MCF 10A (cell line): ENCODE data around the gene CCDC148. TPM values are rescaled to one million over a fixed set of nuclear protein-coding genes. Genes with fewer than 3 reads are reported as not detected.

ENCODE experiments used
- BruUV-seq: library from RNA; stranded (reverse); fragments of 400-500 nt; replicated peaks from 2 replicates; lab custom pipeline; 2021; lab: Mats Ljungman, UMichigan
- CTCF ChIA-PET: fragments of 300-600 bp; sonication (Branson Sonifier 250); formaldehyde crosslinking; extraction: SDS; loops from one replicate; lab custom pipeline; 2021; ENCODE audit warnings: antibody characterized with exemption, inconsistent platforms; lab: Yijun Ruan, JAX
- POLR2A ChIA-PET: fragments of 300-600, 350-650 bp; sonication (Branson Sonifier 250); formaldehyde crosslinking; extraction: SDS; loops from one replicate; lab custom pipeline; 2020; ENCODE audit warnings: antibody characterized with exemption, inconsistent platforms; lab: Yijun Ruan, JAX
- DNase-seq: peaks from one replicate; pipeline ENCODE4 v3.0.0-alpha.2; 2018; ENCODE audit not compliant: unreplicated experiment
- H3K27ac Mint-ChIP-seq: one replicate; pipeline ENCODE4 v1.8.0; 2022; ENCODE audit warnings: mild to moderate bottlenecking, low read depth, mixed read lengths; ENCODE audit not compliant: unreplicated experiment
- H3K27me3 Mint-ChIP-seq: one replicate; pipeline ENCODE4 v1.8.0; 2022; ENCODE audit warnings: mixed read lengths; ENCODE audit not compliant: insufficient read depth, unreplicated experiment
- H3K36me3 Mint-ChIP-seq: one replicate; pipeline ENCODE4 v1.8.0; 2022; ENCODE audit warnings: mild to moderate bottlenecking, moderate library complexity, mixed read lengths; ENCODE audit not compliant: insufficient read depth, unreplicated experiment
- H3K4me1 Mint-ChIP-seq: one replicate; pipeline ENCODE4 v1.8.0; 2022; ENCODE audit warnings: mixed read lengths; ENCODE audit not compliant: insufficient read depth, unreplicated experiment
- H3K4me3 Mint-ChIP-seq: one replicate; pipeline ENCODE4 v1.8.0; 2022; ENCODE audit warnings: mild to moderate bottlenecking, moderate library complexity, mixed read lengths; ENCODE audit not compliant: unreplicated experiment
- H3K9me3 Mint-ChIP-seq: one replicate; pipeline ENCODE4 v1.8.0; 2022; ENCODE audit warnings: mixed read lengths; ENCODE audit not compliant: unreplicated experiment
- intact Hi-C: fragments of 100-400 bp; cut with micrococcal nuclease; formaldehyde crosslinking; loops from 2 replicates; pipeline ENCODE4 v1.14.1; 2022
- total RNA-seq: library from RNA; stranded (reverse); gene quantifications from 2 replicates; pipeline ENCODE4 v1.2.3, GENCODE V29; 2022
- TF ChIP-seq, protein P1 (sequence below): fragments of 200-600 bp; IDR thresholded peaks from one replicate; pipeline ENCODE4 v1.8.0; 2022; ENCODE audit warnings: antibody characterized with exemption, mild to moderate bottlenecking; ENCODE audit not compliant: unreplicated experiment

The CCDC148 gene
- total RNA-seq, 1 experiment from 2014 or later = 0.51 TPM

DNA sequence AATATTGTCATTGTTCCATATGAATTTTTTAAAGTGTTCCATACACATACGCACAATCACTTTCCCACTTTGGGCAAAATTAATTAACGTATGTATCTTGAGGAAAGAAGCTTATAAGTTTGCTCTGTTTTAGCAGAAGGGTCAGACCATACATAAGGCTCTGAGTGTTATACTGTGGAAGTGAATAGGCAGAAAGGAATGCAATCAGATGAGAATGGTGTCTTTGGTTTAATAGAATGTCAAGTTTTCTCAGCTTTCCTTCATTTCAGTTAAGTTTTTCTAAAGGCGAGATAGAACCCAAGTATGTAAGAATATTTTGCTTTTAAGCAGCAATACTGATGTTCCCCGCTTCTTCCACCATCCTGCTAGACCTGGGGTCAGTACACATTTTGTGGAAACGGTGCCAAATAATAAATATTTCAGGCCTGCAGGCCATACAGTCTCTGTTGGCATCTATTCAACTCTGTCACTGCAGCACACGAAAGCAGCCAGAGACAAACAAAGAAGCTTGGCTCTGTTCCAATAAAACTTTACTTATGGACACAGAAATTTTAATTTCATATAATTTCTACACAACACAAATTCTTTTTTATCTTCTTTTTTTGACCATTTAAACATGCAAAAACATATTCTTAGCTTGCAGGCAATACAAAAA is 254.3 kb downstream of the CCDC148 start:
- TF ChIP-seq, protein P1, sequence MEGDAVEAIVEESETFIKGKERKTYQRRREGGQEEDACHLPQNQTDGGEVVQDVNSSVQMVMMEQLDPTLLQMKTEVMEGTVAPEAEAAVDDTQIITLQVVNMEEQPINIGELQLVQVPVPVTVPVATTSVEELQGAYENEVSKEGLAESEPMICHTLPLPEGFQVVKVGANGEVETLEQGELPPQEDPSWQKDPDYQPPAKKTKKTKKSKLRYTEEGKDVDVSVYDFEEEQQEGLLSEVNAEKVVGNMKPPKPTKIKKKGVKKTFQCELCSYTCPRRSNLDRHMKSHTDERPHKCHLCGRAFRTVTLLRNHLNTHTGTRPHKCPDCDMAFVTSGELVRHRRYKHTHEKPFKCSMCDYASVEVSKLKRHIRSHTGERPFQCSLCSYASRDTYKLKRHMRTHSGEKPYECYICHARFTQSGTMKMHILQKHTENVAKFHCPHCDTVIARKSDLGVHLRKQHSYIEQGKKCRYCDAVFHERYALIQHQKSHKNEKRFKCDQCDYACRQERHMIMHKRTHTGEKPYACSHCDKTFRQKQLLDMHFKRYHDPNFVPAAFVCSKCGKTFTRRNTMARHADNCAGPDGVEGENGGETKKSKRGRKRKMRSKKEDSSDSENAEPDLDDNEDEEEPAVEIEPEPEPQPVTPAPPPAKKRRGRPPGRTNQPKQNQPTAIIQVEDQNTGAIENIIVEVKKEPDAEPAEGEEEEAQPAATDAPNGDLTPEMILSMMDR = no peak
- H3K27me3 Mint-ChIP-seq = no peaks in the 10 kb centered on the region
- DNase-seq = peak; percentile 50
- peaks cover 36% of the 10 kb centered on the region for H3K4me1 Mint-ChIP-seq
- no peaks in the 10 kb centered on the region for H3K36me3 Mint-ChIP-seq
- no peak overlapping the region for H3K27ac Mint-ChIP-seq
- H3K4me3 Mint-ChIP-seq = no peak overlapping the region
- H3K9me3 Mint-ChIP-seq = no peaks in the 10 kb centered on the region
- ChIA-PET POLR2A (interaction anchor here (0.6 to 1.7 kb wide), 3 partner anchors 12 to 268 kb away, joined by 3 to 8 read pairs (median 3); no protein-coding TSS in a partner anchor), CTCF (interaction anchor here (0.6 to 1.7 kb wide), 4 partner anchors 22 to 484 kb away, joined by 3 to 6 read pairs (median 4); partner anchors contain the start of gene CCDC148)
- BruUV-seq = no TSS peak
- intact Hi-C loops = no loop called here

DNA sequence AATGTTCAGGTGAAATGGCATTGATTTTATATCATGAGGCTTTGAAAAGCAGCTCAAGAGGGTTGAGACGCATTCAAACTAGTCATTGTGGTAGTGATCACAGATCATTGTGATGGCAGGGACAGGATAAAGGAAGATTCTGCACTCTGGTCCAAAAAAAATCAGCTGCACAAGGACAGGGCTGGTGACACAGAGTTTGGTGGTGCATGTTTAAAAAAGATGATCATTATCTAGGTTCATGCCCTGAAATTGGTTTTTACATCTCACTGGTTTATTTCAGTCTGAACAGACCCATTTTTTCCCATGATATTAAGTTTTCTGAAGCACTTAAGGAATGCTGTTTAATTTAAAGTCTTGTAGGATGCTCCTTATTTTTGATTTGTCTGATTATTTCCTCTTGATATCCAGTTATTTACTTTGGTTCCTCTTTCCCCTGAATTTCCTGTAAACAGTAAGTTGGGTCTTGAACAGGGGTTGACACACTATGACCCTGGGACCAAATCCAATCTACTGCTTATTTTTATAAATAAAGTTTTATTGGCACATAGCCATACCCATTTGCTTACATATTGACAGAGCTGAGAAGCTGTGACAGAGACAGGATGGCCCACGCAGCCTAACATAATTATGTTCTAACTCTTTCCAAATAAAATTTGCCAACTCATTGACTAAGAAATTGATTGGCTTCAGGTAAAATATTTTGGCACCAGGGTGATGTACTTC is 256.5 kb downstream of the CCDC148 start:
- TF ChIP-seq, protein P1 = no peak
- H3K9me3 Mint-ChIP-seq = no peaks in the 10 kb centered on the region
- CTCF ChIA-PET = interaction anchor here (0.8 to 1.1 kb wide), 3 partner anchors 20 to 546 kb away, joined by 4 to 5 read pairs (median 4); no protein-coding TSS in a partner anchor
- POLR2A ChIA-PET = no interaction called here
- intact Hi-C loops = no loop called here
- no peaks in the 10 kb centered on the region for H3K27me3 Mint-ChIP-seq
- H3K27ac Mint-ChIP-seq = no peak overlapping the region
- no peak overlapping the region for H3K4me3 Mint-ChIP-seq
- H3K36me3 Mint-ChIP-seq = no peaks in the 10 kb centered on the region
- peaks cover 33% of the 10 kb centered on the region for H3K4me1 Mint-ChIP-seq
- no peak for DNase-seq
- no TSS peak for BruUV-seq

DNA sequence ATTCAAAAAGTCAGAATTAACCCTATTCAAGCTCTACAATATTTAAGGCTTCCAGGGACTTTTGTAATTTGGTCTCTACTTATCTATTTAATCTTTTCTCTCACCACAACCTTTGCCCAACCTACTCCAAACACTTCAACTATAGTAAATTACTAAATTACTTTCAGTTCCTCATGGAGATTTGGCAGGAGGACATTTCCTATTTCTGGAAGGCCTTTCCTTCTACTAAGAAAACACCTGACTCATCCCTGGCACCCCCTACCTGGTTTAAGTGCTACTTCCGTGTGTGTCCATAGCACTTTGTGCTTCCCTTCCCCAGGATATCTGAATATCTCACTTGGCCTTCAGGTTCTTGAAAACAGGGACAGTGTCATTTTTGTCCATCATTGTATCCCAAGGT is 258.6 kb downstream of the CCDC148 start:
- Mint-ChIP-seq H3K36me3 (no peaks in the 10 kb centered on the region), H3K9me3 (no peaks in the 10 kb centered on the region), H3K27ac (no peak overlapping the region), H3K4me3 (no peak overlapping the region), H3K27me3 (no peaks in the 10 kb centered on the region), H3K4me1 (peaks cover 16% of the 10 kb centered on the region)
- intact Hi-C loops = no loop called here
- CTCF ChIA-PET = no interaction called here
- TF ChIP-seq, protein P1 = no peak
- peak; percentile 66 for DNase-seq
- POLR2A ChIA-PET = no interaction called here
- BruUV-seq = no TSS peak

DNA sequence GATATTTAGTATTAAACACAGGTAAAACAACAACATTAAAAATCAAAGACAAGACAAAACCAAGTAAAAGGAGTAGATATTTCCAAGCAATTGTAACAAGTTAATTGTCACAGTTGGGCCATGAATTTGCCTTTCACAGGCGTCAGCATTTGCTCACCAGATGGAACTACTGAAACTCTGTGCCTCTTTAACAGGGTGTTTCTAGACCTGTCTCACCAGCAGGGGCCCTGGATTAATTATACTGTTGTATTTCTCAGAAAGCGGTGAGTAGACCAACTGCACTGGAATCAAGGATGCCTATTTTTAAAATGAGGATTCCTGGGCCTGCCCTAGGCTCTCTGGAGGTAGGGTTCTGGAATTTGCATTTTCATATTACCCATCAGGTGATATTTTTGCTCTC is 262.3 kb downstream of the CCDC148 start:
- Mint-ChIP-seq H3K9me3 (no peaks in the 10 kb centered on the region), H3K36me3 (no peaks in the 10 kb centered on the region), H3K4me1 (peaks cover 6% of the 10 kb centered on the region), H3K27me3 (no peaks in the 10 kb centered on the region), H3K4me3 (no peak overlapping the region), H3K27ac (no peak overlapping the region)
- ChIA-PET POLR2A (no interaction called here), CTCF (no interaction called here)
- DNase-seq = no peak
- intact Hi-C loops = no loop called here
- TF ChIP-seq, protein P1 = no peak
- no TSS peak for BruUV-seq
